KMS-11 (cell line): Measurements from ENCODE around the gene MRPS18B.

Source experiments
- H2AFZ ChIP-seq: fragments of 200-600 bp; sonication (generic); 2 replicates; pipeline ENCODE4 v1.6.1; 2016; ENCODE audit warnings: antibody characterized with exemption, mixed run types, low read depth
- H3K27ac ChIP-seq: fragments of 200-600 bp; sonication (generic); 2 replicates; pipeline ENCODE4 v1.6.1; 2016; ENCODE audit warnings: mild to moderate bottlenecking, mixed run types
- H3K27me3 ChIP-seq: fragments of 200-600 bp; sonication (generic); 2 replicates; pipeline ENCODE4 v1.6.1; 2017; ENCODE audit warnings: mild to moderate bottlenecking, low read depth, mixed run types, moderate library complexity; ENCODE audit not compliant: insufficient read depth
- H3K36me3 ChIP-seq: fragments of 200-600 bp; sonication (generic); 2 replicates; pipeline ENCODE4 v1.6.1; 2017; ENCODE audit warnings: mild to moderate bottlenecking, mixed run types; ENCODE audit not compliant: insufficient read depth
- H3K4me1 ChIP-seq: fragments of 200-600 bp; sonication (generic); 2 replicates; pipeline ENCODE4 v1.6.1; 2016; ENCODE audit warnings: mild to moderate bottlenecking, low read depth, mixed run types; ENCODE audit not compliant: poor library complexity, severe bottlenecking
- H3K4me2 ChIP-seq: fragments of 200-600 bp; sonication (generic); 2 replicates; pipeline ENCODE4 v1.7.0; 2016; ENCODE audit warnings: mild to moderate bottlenecking, mixed run types
- H3K4me3 ChIP-seq: fragments of 200-600 bp; sonication (generic); IDR thresholded peaks from 2 replicates; pipeline ENCODE4 v1.6.1; 2017; ENCODE audit warnings: low read depth, low read length, mixed read lengths; ENCODE audit not compliant: insufficient read depth
- H3K79me2 ChIP-seq: fragments of 200-600 bp; sonication (generic); 2 replicates; pipeline ENCODE4 v1.6.1; 2016; ENCODE audit warnings: low read depth, mixed run types; ENCODE audit not compliant: insufficient read depth
- H3K9ac ChIP-seq: fragments of 200-600 bp; sonication (generic); 2 replicates; pipeline ENCODE4 v1.6.1; 2016; ENCODE audit warnings: mild to moderate bottlenecking, mixed run types
- H4K20me1 ChIP-seq: fragments of 200-600 bp; sonication (generic); 2 replicates; pipeline ENCODE4 v1.6.1; 2016; ENCODE audit warnings: mild to moderate bottlenecking, mixed run types; ENCODE audit not compliant: insufficient read depth
- TF ChIP-seq, protein P1 (sequence below): fragments of 200-600 bp; sonication (generic); conservative IDR thresholded peaks from 2 replicates; pipeline ENCODE4 v1.6.1; 2017; ENCODE audit warnings: low read depth, mild to moderate bottlenecking, antibody characterized with exemption, low read length, moderate library complexity, mixed read lengths

Gene MRPS18B

DNA sequence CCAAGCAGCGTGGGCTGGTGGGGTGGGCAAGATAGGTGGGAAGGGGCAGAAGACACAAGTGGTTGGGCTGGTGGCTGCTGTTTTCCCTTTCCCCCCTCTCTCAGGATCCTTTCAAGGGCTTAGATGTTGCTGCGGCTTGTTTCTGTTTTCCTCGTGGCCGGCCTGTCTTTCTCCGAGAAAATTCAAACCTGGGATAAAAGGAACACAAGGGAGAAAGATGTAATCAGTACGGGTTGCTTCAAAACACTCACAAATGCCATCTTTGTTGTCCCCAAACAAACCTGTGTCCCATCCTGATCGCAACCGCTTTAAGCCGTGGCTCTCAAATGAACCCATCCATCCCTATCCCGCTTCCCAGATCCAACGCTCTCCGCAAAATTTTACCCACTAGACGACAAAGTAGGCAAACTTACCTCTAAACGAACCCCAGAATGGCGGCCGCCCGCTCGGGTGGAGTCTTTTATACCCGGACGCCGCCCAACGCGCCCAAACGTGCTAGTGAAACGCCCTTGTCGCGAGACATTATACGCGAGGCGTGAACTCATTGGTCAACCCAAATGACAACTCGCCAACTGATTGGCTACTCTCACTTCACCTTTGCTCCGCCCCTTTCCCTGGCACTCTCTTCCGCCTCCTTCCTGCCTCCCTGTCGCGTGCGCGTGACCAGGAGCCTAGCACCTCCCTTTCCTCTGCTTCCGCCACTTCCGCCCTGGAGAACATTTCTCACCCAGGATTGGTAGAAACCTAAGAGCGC is 652 bp upstream of the MRPS18B start, which contains the start of gene PPP1R10:
Gene PPP1R10, minus strand, starts transcription at position 433 of the 754 bp plus-strand sequence. CDS start 7,299 bp downstream, outside the sequence.
- Histone ChIP-seq H2AFZ (peak within 1 kb of the TSS; percentile 28), H3K9ac (peak within 1 kb of the TSS; percentile 98), H3K27me3 (no peaks in the 10 kb centered on the region), H3K4me1 (peaks cover 28% of the 10 kb centered on the region), H4K20me1 (no peaks in the 10 kb centered on the region), H3K36me3 (peaks cover 10% of the 10 kb centered on the region; the same call in 1 of the 2 replicates), H3K79me2 (peaks cover 60% of the 10 kb centered on the region), H3K4me2 (peak within 1 kb of the TSS; percentile 87), H3K4me3 (no peak within 1 kb of the TSS), H3K27ac (peak within 1 kb of the TSS; percentile 95)
- TF ChIP-seq, protein P1, sequence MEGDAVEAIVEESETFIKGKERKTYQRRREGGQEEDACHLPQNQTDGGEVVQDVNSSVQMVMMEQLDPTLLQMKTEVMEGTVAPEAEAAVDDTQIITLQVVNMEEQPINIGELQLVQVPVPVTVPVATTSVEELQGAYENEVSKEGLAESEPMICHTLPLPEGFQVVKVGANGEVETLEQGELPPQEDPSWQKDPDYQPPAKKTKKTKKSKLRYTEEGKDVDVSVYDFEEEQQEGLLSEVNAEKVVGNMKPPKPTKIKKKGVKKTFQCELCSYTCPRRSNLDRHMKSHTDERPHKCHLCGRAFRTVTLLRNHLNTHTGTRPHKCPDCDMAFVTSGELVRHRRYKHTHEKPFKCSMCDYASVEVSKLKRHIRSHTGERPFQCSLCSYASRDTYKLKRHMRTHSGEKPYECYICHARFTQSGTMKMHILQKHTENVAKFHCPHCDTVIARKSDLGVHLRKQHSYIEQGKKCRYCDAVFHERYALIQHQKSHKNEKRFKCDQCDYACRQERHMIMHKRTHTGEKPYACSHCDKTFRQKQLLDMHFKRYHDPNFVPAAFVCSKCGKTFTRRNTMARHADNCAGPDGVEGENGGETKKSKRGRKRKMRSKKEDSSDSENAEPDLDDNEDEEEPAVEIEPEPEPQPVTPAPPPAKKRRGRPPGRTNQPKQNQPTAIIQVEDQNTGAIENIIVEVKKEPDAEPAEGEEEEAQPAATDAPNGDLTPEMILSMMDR, result no peak

- Histone ChIP-seq H4K20me1 (no peaks in the 10 kb centered on the region), H3K27ac (peak overlapping the region; percentile 95)
Observed at GRCh38 chr6:30618270-30618797, 694 bp downstream of the MRPS18B start.

DNA sequence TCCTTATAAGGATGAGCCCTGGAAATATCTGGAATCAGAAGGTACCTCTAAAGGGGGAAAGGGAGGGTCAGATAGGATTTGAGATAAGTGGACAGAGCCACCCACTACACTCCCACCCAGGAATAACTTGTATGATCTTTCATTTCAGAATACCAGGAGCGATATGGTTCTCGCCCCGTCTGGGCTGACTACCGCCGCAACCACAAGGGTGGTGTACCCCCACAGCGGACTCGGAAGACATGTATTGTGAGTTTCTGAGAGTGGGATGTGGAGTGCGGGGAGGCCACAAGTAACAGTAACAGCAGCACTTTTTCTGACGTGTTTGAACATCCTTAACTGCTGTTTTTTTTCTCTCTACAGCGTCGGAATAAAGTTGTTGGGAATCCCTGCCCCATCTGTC is 1.9 kb downstream of the MRPS18B start:
- H3K4me2 ChIP-seq, result peak overlapping the region; percentile 86; the same call in 1 of the 2 replicates
- H3K27me3 ChIP-seq, result no peaks in the 10 kb centered on the region
- peaks cover 10% of the 10 kb centered on the region; the same call in 1 of the 2 replicates for H3K36me3 ChIP-seq
- no peak overlapping the region for H3K4me3 ChIP-seq
- TF ChIP-seq, protein P1, result no peak
- H3K79me2 ChIP-seq, result peaks cover 43% of the 10 kb centered on the region
- H3K9ac ChIP-seq, result no peak overlapping the region
- peaks cover 11% of the 10 kb centered on the region for H3K4me1 ChIP-seq
- no peak overlapping the region for H3K27ac ChIP-seq
- no peaks in the 10 kb centered on the region for H4K20me1 ChIP-seq
- no peak overlapping the region for H2AFZ ChIP-seq

More at GRCh38 chr6:30618270-30618797, 694 bp downstream of the MRPS18B start:
- TF ChIP-seq, protein P1, result no peak
- Histone ChIP-seq H2AFZ (peak overlapping the region; percentile 28), H3K79me2 (peaks cover 54% of the 10 kb centered on the region), H3K4me3 (no peak overlapping the region), H3K4me1 (peaks cover 23% of the 10 kb centered on the region), H3K9ac (peak overlapping the region; percentile 98), H3K27me3 (no peaks in the 10 kb centered on the region), H3K36me3 (peaks cover 10% of the 10 kb centered on the region; the same call in 1 of the 2 replicates), H3K4me2 (peak overlapping the region; percentile 86)

- Histone ChIP-seq H3K4me3 (no peak overlapping the region), H3K36me3 (no peaks in the 10 kb centered on the region), H3K4me1 (no peaks in the 10 kb centered on the region), H3K27ac (no peak overlapping the region), H3K27me3 (no peaks in the 10 kb centered on the region), H4K20me1 (no peaks in the 10 kb centered on the region), H3K79me2 (no peaks in the 10 kb centered on the region), H3K4me2 (no peak overlapping the region), H2AFZ (no peak overlapping the region), H3K9ac (no peak overlapping the region)
- TF ChIP-seq, protein P1, result no peak
Observed at GRCh38 chr6:30625511-30625910, 7.9 kb downstream of the MRPS18B start.
